ENCODE measurements around the gene CFAP57.

GRCh38 chr1:43134068-43134467 is 38.1 kb upstream of the CFAP57 start:
- TF ChIP-seq CTCF (IDR thresholded peaks at IDR 0.05; ENCODE audit: poor library complexity, severe bottlenecking) (no peak), EZH2 (IDR thresholded peaks at IDR 0.05; ENCODE audit: borderline replicate concordance, insufficient read depth, low read length, poor library complexity, severe bottlenecking) (no peak), REST (IDR thresholded peaks at IDR 0.05; ENCODE audit: borderline replicate concordance) (no peak)

All from neural cell (in vitro differentiated cells).